Panc1 (cell line): ENCODE data around the gene TMEM92. TPM values are rescaled to one million over a fixed set of nuclear protein-coding genes. Genes with fewer than 3 reads are reported as not detected.

Source experiments
- ATAC-seq: fragments of 200-7000 bp; cut with Tn5 transposase; 2 replicates; pipeline ENCODE4 v1.9.1; 2020; ENCODE audit warnings: mild to moderate bottlenecking, moderate library complexity
- BruUV-seq: library from RNA; stranded (reverse); fragments of 400-500 nt; replicated peaks from 2 replicates; lab custom pipeline; 2021; lab: Mats Ljungman, UMichigan
- CTCF ChIA-PET: fragments of 300-600 bp; sonication (Branson Sonifier 250); formaldehyde crosslinking; loops from one replicate; lab custom pipeline; 2022; ENCODE audit warnings: antibody characterized with exemption; lab: Charles Lee
- POLR2A ChIA-PET: fragments of 300-600 bp; sonication (Branson Sonifier 250); formaldehyde crosslinking; loops from one replicate; lab custom pipeline; 2022; ENCODE audit warnings: antibody characterized with exemption; lab: Charles Lee
- DNase-seq: peaks from one replicate; pipeline ENCODE4 v3.0.0-alpha.2; 2010; ENCODE audit warnings: low read depth, low spot score
- H3K27ac ChIP-seq: 2 replicates; pipeline ENCODE4 v1.5.1; 2011; ENCODE audit warnings: mild to moderate bottlenecking, low read length, inconsistent platforms
- H3K27me3 ChIP-seq: fragments of 200-500 bp; sonication (Bioruptor generic); 2 replicates; pipeline ENCODE4 v1.6.0; 2014; ENCODE audit warnings: low read length, inconsistent platforms; ENCODE audit not compliant: control insufficient read depth, insufficient read depth
- H3K36me3 ChIP-seq: fragments of 200-500 bp; sonication (Bioruptor generic); 2 replicates; pipeline ENCODE4 v1.5.1; 2014; ENCODE audit warnings: inconsistent platforms, mild to moderate bottlenecking, low read length, moderate library complexity; ENCODE audit not compliant: control insufficient read depth, insufficient read depth
- H3K4me1 ChIP-seq: 2 replicates; pipeline ENCODE4 v1.5.1; 2011; ENCODE audit warnings: inconsistent platforms, mild to moderate bottlenecking, low read length, moderate library complexity; ENCODE audit not compliant: control insufficient read depth, insufficient read depth
- H3K4me3 ChIP-seq, 2 experiments: 2 replicates each; pipeline ENCODE4 v1.5.1; 2011 to 2012; ENCODE audit warnings: low read depth in 2 of 2, low read length in 2 of 2, mild to moderate bottlenecking in 2 of 2, inconsistent platforms in 1 of 2, moderate library complexity in 1 of 2
- H3K9me3 ChIP-seq: fragments of 200-500 bp; sonication (Bioruptor generic); 2 replicates; pipeline ENCODE4 v1.5.1; 2014; ENCODE audit warnings: low read depth, mild to moderate bottlenecking, inconsistent platforms, low read length, moderate library complexity; ENCODE audit not compliant: control insufficient read depth, insufficient read depth
- POLR2AphosphoS5 ChIP-seq: IDR thresholded peaks from 2 replicates; pipeline ENCODE4 v1.6.1; 2012; ENCODE audit warnings: mild to moderate bottlenecking, low read depth, low read length, moderate library complexity
- SIN3A ChIP-seq: IDR thresholded peaks from 2 replicates; pipeline ENCODE4 v1.6.1; 2012; ENCODE audit warnings: low read depth, mild to moderate bottlenecking, low read length, moderate library complexity, borderline replicate concordance; ENCODE audit not compliant: insufficient read depth
- TCF7L2 ChIP-seq: IDR thresholded peaks from 2 replicates; pipeline ENCODE4 v1.6.1; 2011; ENCODE audit warnings: mild to moderate bottlenecking, low read depth, low read length, inconsistent platforms
- in situ Hi-C: cut with HindIII; loops from 2 replicates; pipeline ENCODE4 v1.10.0; 2016; ENCODE audit warnings: low sequenced_read_pairs, low pct_unique_long_range_greater_than_20kb
- intact Hi-C: fragments of 100-400 bp; cut with micrococcal nuclease; formaldehyde crosslinking; loops from one replicate; pipeline ENCODE4 v1.10.0; 2022; ENCODE audit not compliant: unreplicated experiment
- total RNA-seq: library from RNA; stranded (reverse); gene quantifications from one replicate; pipeline ENCODE4 v1.2.1, GENCODE V29; 2021; ENCODE audit not compliant: unreplicated experiment
- TF ChIP-seq, protein P1 (sequence below): fragments of 450-650 bp; IDR thresholded peaks from 2 replicates; pipeline ENCODE4 v1.5.1; 2017; ENCODE audit warnings: mild to moderate bottlenecking
- TF ChIP-seq, protein P2 (sequence below), 2 experiments: IDR thresholded peaks; 2 replicates each; pipeline ENCODE4 v1.6.1; 2011 to 2012; ENCODE audit warnings: low read depth in 2 of 2, control low read depth in 1 of 2, low read length in 1 of 2, mild to moderate bottlenecking in 1 of 2, moderate library complexity in 1 of 2; ENCODE audit not compliant: insufficient read depth in 1 of 2

TMEM92 gene
- total RNA-seq, 1 experiment from 2014 or later: 0.54 TPM

DNA sequence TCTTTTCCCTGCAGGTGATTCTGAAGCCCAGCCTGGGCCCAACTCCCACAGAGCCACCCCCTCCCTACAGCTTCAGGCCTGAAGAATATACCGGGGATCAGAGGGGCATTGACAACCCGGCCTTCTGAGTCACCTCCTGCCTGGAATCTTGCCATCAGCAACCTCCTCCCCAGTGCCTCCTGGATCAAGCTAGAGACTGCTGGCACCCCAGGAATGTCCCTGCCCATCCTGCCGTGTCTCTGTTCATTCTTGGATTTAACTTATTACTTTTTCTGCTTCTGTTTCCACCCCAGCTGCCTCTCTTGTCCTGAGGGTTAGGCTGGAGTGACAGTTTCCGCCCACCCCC lies 4.9 kb downstream of the TMEM92 start:
- DNase-seq (no peak), ATAC-seq (no peak)
- BruUV-seq: no TSS peak
- Histone ChIP-seq H3K4me3 (no peak overlapping the region), H3K27me3 (no peaks in the 10 kb centered on the region), H3K36me3 (no peaks in the 10 kb centered on the region), H3K4me1 (peaks cover 7% of the 10 kb centered on the region; the same call in 1 of the 2 replicates), H3K27ac (no peak overlapping the region), H3K9me3 (no peaks in the 10 kb centered on the region)
- in situ Hi-C loops (no loop called here), intact Hi-C loops (no loop called here)
- no peak for TF ChIP-seq TCF7L2
- TF ChIP-seq, protein P1, sequence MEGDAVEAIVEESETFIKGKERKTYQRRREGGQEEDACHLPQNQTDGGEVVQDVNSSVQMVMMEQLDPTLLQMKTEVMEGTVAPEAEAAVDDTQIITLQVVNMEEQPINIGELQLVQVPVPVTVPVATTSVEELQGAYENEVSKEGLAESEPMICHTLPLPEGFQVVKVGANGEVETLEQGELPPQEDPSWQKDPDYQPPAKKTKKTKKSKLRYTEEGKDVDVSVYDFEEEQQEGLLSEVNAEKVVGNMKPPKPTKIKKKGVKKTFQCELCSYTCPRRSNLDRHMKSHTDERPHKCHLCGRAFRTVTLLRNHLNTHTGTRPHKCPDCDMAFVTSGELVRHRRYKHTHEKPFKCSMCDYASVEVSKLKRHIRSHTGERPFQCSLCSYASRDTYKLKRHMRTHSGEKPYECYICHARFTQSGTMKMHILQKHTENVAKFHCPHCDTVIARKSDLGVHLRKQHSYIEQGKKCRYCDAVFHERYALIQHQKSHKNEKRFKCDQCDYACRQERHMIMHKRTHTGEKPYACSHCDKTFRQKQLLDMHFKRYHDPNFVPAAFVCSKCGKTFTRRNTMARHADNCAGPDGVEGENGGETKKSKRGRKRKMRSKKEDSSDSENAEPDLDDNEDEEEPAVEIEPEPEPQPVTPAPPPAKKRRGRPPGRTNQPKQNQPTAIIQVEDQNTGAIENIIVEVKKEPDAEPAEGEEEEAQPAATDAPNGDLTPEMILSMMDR: no peak
- TF ChIP-seq SIN3A: no peak
- TF ChIP-seq, protein P2, sequence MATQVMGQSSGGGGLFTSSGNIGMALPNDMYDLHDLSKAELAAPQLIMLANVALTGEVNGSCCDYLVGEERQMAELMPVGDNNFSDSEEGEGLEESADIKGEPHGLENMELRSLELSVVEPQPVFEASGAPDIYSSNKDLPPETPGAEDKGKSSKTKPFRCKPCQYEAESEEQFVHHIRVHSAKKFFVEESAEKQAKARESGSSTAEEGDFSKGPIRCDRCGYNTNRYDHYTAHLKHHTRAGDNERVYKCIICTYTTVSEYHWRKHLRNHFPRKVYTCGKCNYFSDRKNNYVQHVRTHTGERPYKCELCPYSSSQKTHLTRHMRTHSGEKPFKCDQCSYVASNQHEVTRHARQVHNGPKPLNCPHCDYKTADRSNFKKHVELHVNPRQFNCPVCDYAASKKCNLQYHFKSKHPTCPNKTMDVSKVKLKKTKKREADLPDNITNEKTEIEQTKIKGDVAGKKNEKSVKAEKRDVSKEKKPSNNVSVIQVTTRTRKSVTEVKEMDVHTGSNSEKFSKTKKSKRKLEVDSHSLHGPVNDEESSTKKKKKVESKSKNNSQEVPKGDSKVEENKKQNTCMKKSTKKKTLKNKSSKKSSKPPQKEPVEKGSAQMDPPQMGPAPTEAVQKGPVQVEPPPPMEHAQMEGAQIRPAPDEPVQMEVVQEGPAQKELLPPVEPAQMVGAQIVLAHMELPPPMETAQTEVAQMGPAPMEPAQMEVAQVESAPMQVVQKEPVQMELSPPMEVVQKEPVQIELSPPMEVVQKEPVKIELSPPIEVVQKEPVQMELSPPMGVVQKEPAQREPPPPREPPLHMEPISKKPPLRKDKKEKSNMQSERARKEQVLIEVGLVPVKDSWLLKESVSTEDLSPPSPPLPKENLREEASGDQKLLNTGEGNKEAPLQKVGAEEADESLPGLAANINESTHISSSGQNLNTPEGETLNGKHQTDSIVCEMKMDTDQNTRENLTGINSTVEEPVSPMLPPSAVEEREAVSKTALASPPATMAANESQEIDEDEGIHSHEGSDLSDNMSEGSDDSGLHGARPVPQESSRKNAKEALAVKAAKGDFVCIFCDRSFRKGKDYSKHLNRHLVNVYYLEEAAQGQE (IDR thresholded peaks at IDR 0.05; ENCODE audit: insufficient read depth in 1 of 2, low read depth in 2 of 2, low read length in 1 of 2): no peak
- TF ChIP-seq POLR2AphosphoS5: no peak
- CTCF ChIA-PET: no interaction called here
- POLR2A ChIA-PET: no interaction called here

DNA sequence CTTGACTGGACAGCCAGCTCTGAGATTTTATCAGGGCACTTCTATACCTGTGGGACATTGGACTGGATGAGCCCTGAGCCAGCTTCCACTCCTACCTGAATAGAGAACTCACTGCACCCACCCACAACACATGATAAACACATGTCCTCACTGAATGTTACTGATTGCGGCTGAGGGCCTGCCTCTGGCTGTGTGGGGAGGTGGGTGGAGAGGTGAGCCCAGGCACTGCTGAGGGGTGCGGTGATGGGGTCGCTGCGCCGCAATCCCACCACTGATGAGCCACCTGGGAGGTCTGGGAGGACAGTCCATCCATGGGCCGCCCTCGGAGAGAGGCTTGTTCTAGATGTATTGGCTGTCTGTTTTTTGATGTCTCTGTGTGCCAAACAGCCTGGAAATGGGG lies 5.4 kb downstream of the TMEM92 start:
- intact Hi-C loops: no loop called here
- POLR2A ChIA-PET: no interaction called here
- ATAC-seq: no peak
- TF ChIP-seq SIN3A (no peak), TCF7L2 (no peak), POLR2AphosphoS5 (no peak)
- TF ChIP-seq, protein P2 (IDR thresholded peaks at IDR 0.05; ENCODE audit: insufficient read depth in 1 of 2, low read depth in 2 of 2, low read length in 1 of 2): no peak
- TF ChIP-seq, protein P1: no peak
- BruUV-seq: no TSS peak
- Histone ChIP-seq H3K36me3 (no peaks in the 10 kb centered on the region), H3K27me3 (no peaks in the 10 kb centered on the region), H3K4me1 (peaks cover 7% of the 10 kb centered on the region; the same call in 1 of the 2 replicates), H3K9me3 (no peaks in the 10 kb centered on the region), H3K27ac (no peak overlapping the region), H3K4me3 (no peak overlapping the region)
- CTCF ChIA-PET: no interaction called here
- in situ Hi-C loops: no loop called here
- DNase-seq: no peak
